ENCODE results near the gene RAPGEFL1.
"Not testable (repeated sequence)": the region's sequence is repeated elsewhere in the genome, so short reads cannot be mapped to it uniquely, and the experiment has no call there.

GRCh38 chr17:40143166-40143565 is 34.1 kb upstream of the RAPGEFL1 start:
- not testable (repeated sequence) for TF ChIP-seq ZNF274 (IDR thresholded peaks at IDR 0.05; ENCODE audit: low read depth, low read length); YY1 (IDR thresholded peaks at IDR 0.05; ENCODE audit: insufficient read depth, insufficient read length); SUZ12 (IDR thresholded peaks at IDR 0.05; ENCODE audit: extremely low read depth, insufficient read depth, insufficient read length)
